ENCODE data around the gene ST3GAL3. TPM values are rescaled to one million over a fixed set of nuclear protein-coding genes. Genes with fewer than 3 reads are reported as not detected.

The ST3GAL3 gene
- total RNA-seq, 2 donors from 2014 or later, result 26.3 to 36.0 TPM

DNA sequence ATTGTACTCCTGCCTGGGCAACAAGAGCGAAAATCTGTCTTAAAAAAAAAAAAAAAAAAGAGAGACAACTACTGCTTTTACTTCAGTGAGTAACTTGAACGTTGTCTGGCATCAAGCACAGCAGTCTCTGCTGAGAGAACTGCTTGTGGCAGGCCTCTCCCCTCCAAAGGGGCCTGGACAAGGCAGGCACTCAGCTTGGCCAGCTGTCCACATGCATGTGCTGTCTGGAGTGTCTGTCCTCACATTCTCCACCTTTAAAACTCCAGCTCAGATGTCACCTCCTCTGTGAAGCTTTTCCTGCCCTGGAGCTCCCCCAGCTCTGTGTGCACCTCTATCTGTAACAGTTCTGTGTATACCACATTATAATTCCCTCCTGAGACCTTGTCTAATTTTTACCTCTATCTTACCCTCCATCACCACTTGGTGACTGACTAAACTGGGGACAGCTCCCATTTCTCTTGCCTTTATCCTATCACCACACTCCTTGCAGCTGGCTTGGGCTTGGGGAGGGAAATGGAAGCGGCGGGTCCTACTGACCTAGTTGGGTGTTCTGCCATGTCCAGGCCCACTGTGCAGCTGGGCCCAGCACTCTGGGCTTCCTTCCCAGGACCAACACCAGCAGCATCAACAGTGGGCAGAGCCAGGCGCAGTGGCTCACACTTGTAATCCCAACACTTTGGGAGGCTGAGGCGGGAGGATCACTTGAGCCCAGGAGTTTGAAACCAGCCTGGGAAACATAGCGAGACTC lies 154.8 kb downstream of the ST3GAL3 start:
- no peak for ATAC-seq (ENCODE audit: insufficient number of reproducible peaks, low FRiP score, low read depth)
- H3K9me3 ChIP-seq, result no peaks in the 10 kb centered on the region
- peaks cover 0 to 5% of the 10 kb centered on the region in 2 donors for H3K4me1 ChIP-seq (ENCODE audit: control insufficient read depth in 1 of 2, low read depth in 2 of 2)
- TF ChIP-seq, protein P1, sequence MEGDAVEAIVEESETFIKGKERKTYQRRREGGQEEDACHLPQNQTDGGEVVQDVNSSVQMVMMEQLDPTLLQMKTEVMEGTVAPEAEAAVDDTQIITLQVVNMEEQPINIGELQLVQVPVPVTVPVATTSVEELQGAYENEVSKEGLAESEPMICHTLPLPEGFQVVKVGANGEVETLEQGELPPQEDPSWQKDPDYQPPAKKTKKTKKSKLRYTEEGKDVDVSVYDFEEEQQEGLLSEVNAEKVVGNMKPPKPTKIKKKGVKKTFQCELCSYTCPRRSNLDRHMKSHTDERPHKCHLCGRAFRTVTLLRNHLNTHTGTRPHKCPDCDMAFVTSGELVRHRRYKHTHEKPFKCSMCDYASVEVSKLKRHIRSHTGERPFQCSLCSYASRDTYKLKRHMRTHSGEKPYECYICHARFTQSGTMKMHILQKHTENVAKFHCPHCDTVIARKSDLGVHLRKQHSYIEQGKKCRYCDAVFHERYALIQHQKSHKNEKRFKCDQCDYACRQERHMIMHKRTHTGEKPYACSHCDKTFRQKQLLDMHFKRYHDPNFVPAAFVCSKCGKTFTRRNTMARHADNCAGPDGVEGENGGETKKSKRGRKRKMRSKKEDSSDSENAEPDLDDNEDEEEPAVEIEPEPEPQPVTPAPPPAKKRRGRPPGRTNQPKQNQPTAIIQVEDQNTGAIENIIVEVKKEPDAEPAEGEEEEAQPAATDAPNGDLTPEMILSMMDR (IDR thresholded peaks at IDR 0.05), result no peak
- H3K36me3 ChIP-seq, result no peaks in the 10 kb centered on the region
- H3K27ac ChIP-seq, result no peak overlapping the region
- no peak for DNase-seq (ENCODE audit: low spot score)
- no peaks in the 10 kb centered on the region for H3K27me3 ChIP-seq (replicated peaks; ENCODE audit: insufficient read depth)
- no peak overlapping the region for H3K4me3 ChIP-seq

DNA sequence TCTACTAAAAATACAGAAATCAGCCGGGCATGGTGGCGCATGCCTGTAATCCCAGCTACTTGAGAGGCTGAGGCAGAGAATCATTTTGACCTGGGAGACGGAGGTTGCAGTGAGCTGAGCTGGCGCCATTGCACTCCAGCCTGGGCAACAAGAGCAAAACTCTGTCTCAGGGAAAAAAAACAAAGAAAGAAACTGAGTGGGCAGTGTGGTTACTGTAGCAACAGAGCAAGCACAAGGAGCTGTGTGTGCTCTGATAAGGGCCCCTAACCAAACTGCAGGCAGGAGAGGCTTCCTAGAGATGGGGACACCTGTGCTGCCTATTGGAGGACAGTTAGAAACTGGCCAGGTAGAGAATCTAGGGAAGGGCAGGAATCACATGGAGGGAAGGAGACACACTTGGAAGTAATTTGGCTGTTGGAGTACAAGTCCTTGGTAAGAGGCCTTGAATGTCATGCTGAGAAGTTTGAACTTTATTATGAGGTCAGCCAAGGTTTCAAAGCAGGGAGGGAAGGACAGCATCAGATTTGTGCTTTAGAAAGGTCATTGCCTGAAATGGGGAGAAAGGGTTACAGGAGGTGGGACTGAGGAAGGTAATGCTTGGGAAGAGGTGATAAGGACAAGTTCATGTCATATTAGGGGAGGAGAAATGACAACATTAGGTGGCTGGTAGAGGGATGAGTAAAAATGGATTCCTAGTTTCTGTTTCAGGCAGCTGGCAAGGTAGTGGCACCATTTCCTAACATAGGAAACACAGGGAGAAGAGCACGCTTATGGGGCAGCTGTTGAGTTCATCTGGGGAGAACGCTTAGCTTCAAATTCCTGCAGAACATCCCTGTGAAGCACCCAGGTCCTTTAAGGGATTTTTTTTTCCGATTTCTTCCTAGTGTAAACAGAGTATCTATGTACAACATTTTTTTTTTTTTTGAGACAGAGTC lies 157.0 kb downstream of the ST3GAL3 start:
- Histone ChIP-seq H3K27me3 (replicated peaks; ENCODE audit: insufficient read depth) (no peaks in the 10 kb centered on the region), H3K9me3 (no peaks in the 10 kb centered on the region), H3K27ac (no peak overlapping the region), H3K4me1 (ENCODE audit: control insufficient read depth in 1 of 2, low read depth in 2 of 2) (peaks cover 7 to 12% of the 10 kb centered on the region in 2 donors), H3K4me3 (no peak overlapping the region), H3K36me3 (no peaks in the 10 kb centered on the region)
- TF ChIP-seq, protein P1 (IDR thresholded peaks at IDR 0.05), result no peak
- DNase-seq (ENCODE audit: low spot score) (no peak), ATAC-seq (ENCODE audit: insufficient number of reproducible peaks, low FRiP score, low read depth) (no peak)

DNA sequence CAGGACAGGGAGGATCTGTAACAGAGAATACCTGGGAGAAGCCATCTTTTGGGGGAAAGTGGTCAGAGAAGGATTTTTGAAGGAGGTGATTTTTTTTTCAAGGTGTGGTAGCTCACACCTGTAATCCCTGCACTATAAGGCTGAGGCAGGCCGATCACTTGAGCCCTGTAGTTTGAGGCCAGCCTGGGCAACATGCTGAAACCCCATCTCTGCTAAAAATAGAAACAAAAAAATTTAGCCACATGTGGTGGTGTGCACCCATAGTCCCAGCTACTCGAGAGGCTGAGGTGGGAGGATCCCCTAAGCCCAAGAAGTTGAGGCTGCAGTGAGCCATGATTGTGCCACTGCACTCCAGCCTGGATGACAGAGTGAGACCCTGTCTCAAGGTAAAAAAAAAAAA lies 158.9 kb downstream of the ST3GAL3 start:
- no peaks in the 10 kb centered on the region for H3K27me3 ChIP-seq (replicated peaks; ENCODE audit: insufficient read depth)
- peaks cover 7 to 12% of the 10 kb centered on the region in 2 donors for H3K4me1 ChIP-seq (ENCODE audit: control insufficient read depth in 1 of 2, low read depth in 2 of 2)
- ATAC-seq (ENCODE audit: insufficient number of reproducible peaks, low FRiP score, low read depth) (no peak), DNase-seq (ENCODE audit: low spot score) (no peak)
- H3K27ac ChIP-seq, result no peak overlapping the region
- H3K9me3 ChIP-seq, result no peaks in the 10 kb centered on the region
- no peaks in the 10 kb centered on the region for H3K36me3 ChIP-seq
- TF ChIP-seq, protein P1 (IDR thresholded peaks at IDR 0.05), result no peak
- no peak overlapping the region for H3K4me3 ChIP-seq

DNA sequence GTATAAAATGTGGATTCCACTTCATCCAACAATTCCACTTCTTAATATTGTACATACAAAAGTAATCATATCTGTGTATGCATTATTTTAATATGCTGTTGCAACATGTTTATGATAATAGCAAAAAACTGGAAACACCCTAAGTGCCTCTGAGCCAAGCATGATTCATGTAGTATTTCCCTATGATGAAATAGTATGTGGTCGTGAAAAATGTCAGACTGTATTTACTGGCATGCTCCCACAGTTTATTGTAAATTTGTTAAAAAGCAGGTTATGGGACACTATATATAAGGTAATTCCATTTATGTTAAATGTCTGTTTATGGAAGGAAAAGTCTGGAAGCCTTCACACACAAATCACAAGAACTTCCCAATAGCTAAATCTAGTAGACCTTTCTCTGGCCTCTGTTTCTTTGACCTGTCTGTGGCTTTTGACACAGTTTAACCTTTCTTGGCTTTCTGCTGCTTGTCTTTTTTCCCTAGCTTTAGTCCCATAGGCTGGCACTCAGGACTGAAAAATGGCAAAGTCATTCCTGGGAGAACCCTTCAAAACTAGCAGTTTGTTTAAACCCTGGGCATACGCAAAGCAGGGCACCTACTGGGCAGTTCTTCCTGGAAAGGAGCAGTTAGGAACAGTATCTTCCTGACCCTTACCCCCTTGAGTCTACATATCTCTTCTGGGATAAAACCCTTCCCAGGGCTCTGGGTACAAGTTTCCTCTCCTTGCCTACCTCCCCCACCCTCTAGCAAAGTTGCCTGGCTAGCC lies 160.8 kb downstream of the ST3GAL3 start:
- TF ChIP-seq, protein P1 (IDR thresholded peaks at IDR 0.05), result no peak
- Histone ChIP-seq H3K9me3 (no peaks in the 10 kb centered on the region), H3K4me3 (no peak overlapping the region), H3K27me3 (replicated peaks; ENCODE audit: insufficient read depth) (no peaks in the 10 kb centered on the region), H3K36me3 (no peaks in the 10 kb centered on the region), H3K4me1 (ENCODE audit: control insufficient read depth in 1 of 2, low read depth in 2 of 2) (peaks cover 7 to 12% of the 10 kb centered on the region in 2 donors), H3K27ac (no peak overlapping the region)
- no peak for DNase-seq (ENCODE audit: low spot score)
- ATAC-seq (ENCODE audit: insufficient number of reproducible peaks, low FRiP score, low read depth), result no peak

DNA sequence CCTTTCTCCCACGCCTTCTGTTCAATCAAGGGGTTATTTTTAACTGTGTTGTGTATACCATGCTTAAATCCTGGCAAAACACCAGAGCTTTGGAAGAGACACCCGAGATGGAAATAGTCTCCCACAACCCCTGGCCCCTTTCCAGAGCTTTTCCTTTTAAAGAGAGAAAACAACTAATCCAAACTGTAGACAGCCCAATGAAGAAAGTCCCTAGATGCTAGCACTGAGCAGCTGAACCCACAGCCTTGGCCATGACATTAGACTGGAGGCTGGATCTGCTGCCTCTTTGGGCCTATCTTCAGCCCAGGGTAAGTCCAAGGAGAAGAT lies 161.4 kb downstream of the ST3GAL3 start:
- DNase-seq (ENCODE audit: low spot score) (no peak), ATAC-seq (ENCODE audit: insufficient number of reproducible peaks, low FRiP score, low read depth) (no peak)
- H3K36me3 ChIP-seq, result no peaks in the 10 kb centered on the region
- peaks cover 7 to 12% of the 10 kb centered on the region in 2 donors for H3K4me1 ChIP-seq (ENCODE audit: control insufficient read depth in 1 of 2, low read depth in 2 of 2)
- TF ChIP-seq, protein P1 (IDR thresholded peaks at IDR 0.05), result no peak
- no peak overlapping the region for H3K27ac ChIP-seq
- no peaks in the 10 kb centered on the region for H3K27me3 ChIP-seq (replicated peaks; ENCODE audit: insufficient read depth)
- H3K4me3 ChIP-seq, result no peak overlapping the region
- no peaks in the 10 kb centered on the region for H3K9me3 ChIP-seq

Data from thoracic aorta (tissue), 2 donors.